H9 (cell line): ENCODE results near the gene EXOC3. TPM values are rescaled to one million over a fixed set of nuclear protein-coding genes. Genes with fewer than 3 reads are reported as not detected.

ENCODE experiments used
- DNase-seq: peaks from one replicate; pipeline ENCODE4 v3.0.0-alpha.2; 2017
- H2AFZ ChIP-seq: one replicate; pipeline ENCODE4 v1.6.1; 2013; ENCODE audit warnings: mild to moderate bottlenecking, low read length, control low read depth, moderate library complexity
- H2AK5ac ChIP-seq: 2 replicates; pipeline ENCODE4 v1.6.1; 2013; ENCODE audit warnings: low read length, control low read depth, mixed read lengths; ENCODE audit not compliant: insufficient read length
- H2BK120ac ChIP-seq: one replicate; pipeline ENCODE4 v1.6.1; 2013; ENCODE audit warnings: low read depth, mild to moderate bottlenecking, low read length, control low read depth, inconsistent platforms; ENCODE audit not compliant: poor library complexity, severe bottlenecking
- H2BK12ac ChIP-seq: 2 replicates; pipeline ENCODE4 v1.6.1; 2013; ENCODE audit warnings: low read length, control low read depth, mixed read lengths, low read depth; ENCODE audit not compliant: insufficient read length
- H2BK15ac ChIP-seq: 2 replicates; pipeline ENCODE4 v1.6.1; 2013; ENCODE audit warnings: low read depth, low read length, control low read depth
- H2BK20ac ChIP-seq: one replicate; pipeline ENCODE4 v1.6.1; 2013; ENCODE audit warnings: low read depth, mild to moderate bottlenecking, low read length, control low read depth, inconsistent platforms; ENCODE audit not compliant: poor library complexity, severe bottlenecking
- H2BK5ac ChIP-seq: 2 replicates; pipeline ENCODE4 v1.6.1; 2013; ENCODE audit warnings: low read length, control low read depth, mixed read lengths; ENCODE audit not compliant: insufficient read length
- H3K14ac ChIP-seq: 2 replicates; pipeline ENCODE4 v1.6.1; 2013; ENCODE audit warnings: low read length, control low read depth; ENCODE audit not compliant: insufficient read depth
- H3K18ac ChIP-seq: 2 replicates; pipeline ENCODE4 v1.6.1; 2013; ENCODE audit warnings: low read depth, mild to moderate bottlenecking, mixed read lengths, low read length, control low read depth; ENCODE audit not compliant: insufficient read length
- H3K23ac ChIP-seq: 2 replicates; pipeline ENCODE4 v1.6.1; 2013; ENCODE audit warnings: low read length, control low read depth, mixed read lengths, low read depth; ENCODE audit not compliant: insufficient read length
- H3K23me2 ChIP-seq: 2 replicates; pipeline ENCODE4 v1.6.1; 2013; ENCODE audit warnings: low read depth, mild to moderate bottlenecking, mixed read lengths, low read length, control low read depth; ENCODE audit not compliant: insufficient read length, poor library complexity, severe bottlenecking
- H3K27ac ChIP-seq: 2 replicates; pipeline ENCODE4 v1.5.1; 2013; ENCODE audit warnings: low read length, control low read depth, mixed read lengths, low read depth; ENCODE audit not compliant: insufficient read length
- H3K27me3 ChIP-seq: 2 replicates; pipeline ENCODE4 v1.6.1; 2013; ENCODE audit warnings: low read length, control low read depth, inconsistent platforms; ENCODE audit not compliant: insufficient read depth
- H3K4ac ChIP-seq: 2 replicates; pipeline ENCODE4 v1.6.1; 2013; ENCODE audit warnings: low read depth, mild to moderate bottlenecking, control low read depth, inconsistent platforms, low read length, moderate library complexity
- H3K4me1 ChIP-seq: 2 replicates; pipeline ENCODE4 v1.6.1; 2013; ENCODE audit warnings: low read length, control low read depth, inconsistent platforms; ENCODE audit not compliant: insufficient read depth
- H3K4me2 ChIP-seq: 2 replicates; pipeline ENCODE4 v1.6.1; 2013; ENCODE audit warnings: low read length, control low read depth, mixed read lengths; ENCODE audit not compliant: insufficient read length, insufficient read depth
- H3K56ac ChIP-seq: 2 replicates; pipeline ENCODE4 v1.6.1; 2013; ENCODE audit warnings: low read depth, mild to moderate bottlenecking, mixed read lengths, low read length, control low read depth; ENCODE audit not compliant: insufficient read length
- H3K79me1 ChIP-seq: 2 replicates; pipeline ENCODE4 v1.6.1; 2013; ENCODE audit warnings: low read depth, mild to moderate bottlenecking, moderate library complexity, low read length, control low read depth, inconsistent platforms; ENCODE audit not compliant: insufficient read depth, poor library complexity, severe bottlenecking
- H3K79me2 ChIP-seq: 2 replicates; pipeline ENCODE4 v1.6.1; 2013; ENCODE audit warnings: low read length, control low read depth, inconsistent platforms; ENCODE audit not compliant: insufficient read depth
- H3K9ac ChIP-seq: 2 replicates; pipeline ENCODE4 v1.6.1; 2013; ENCODE audit warnings: low read length, control low read depth, mixed read lengths; ENCODE audit not compliant: insufficient read length; ENCODE audit errors: extremely low read depth
- H3K9me3 ChIP-seq: one replicate; pipeline ENCODE4 v1.6.1; 2013; ENCODE audit warnings: low read depth, low read length, inconsistent platforms; ENCODE audit not compliant: control insufficient read depth
- H3T11ph ChIP-seq: one replicate; pipeline ENCODE4 v1.6.1; 2013; ENCODE audit warnings: mild to moderate bottlenecking, low read length, control low read depth, inconsistent platforms
- H4K20me1 ChIP-seq: one replicate; pipeline ENCODE4 v1.6.1; 2013; ENCODE audit not compliant: control insufficient read depth, insufficient read length, insufficient read depth
- H4K5ac ChIP-seq: 2 replicates; pipeline ENCODE4 v1.6.1; 2013; ENCODE audit warnings: low read depth, mild to moderate bottlenecking, mixed read lengths, low read length, control low read depth; ENCODE audit not compliant: insufficient read length
- H4K8ac ChIP-seq: replicated peaks from 2 replicates; pipeline ENCODE4 v1.6.1; 2013; ENCODE audit warnings: low read length, control low read depth, mixed read lengths, low read depth; ENCODE audit not compliant: insufficient read length
- H4K91ac ChIP-seq: 2 replicates; pipeline ENCODE4 v1.6.1; 2013; ENCODE audit warnings: low read depth, mild to moderate bottlenecking, moderate library complexity, mixed read lengths, low read length, control low read depth; ENCODE audit not compliant: insufficient read length
- H3K27ac Mint-ChIP-seq, 3 experiments: 2 replicates in 2 of 3; 3 replicates in 1 of 3; pipeline ENCODE4 v1.8.0; 2020 to 2021; ENCODE audit warnings: mixed read lengths in 3 of 3, mild to moderate bottlenecking in 1 of 3, moderate library complexity in 1 of 3
- H3K27me3 Mint-ChIP-seq: 2 replicates; pipeline ENCODE4 v1.8.0; 2021; ENCODE audit warnings: low read depth, mild to moderate bottlenecking, moderate library complexity, mixed read lengths
- H3K36me3 Mint-ChIP-seq, 3 experiments: 2 replicates in 2 of 3; 3 replicates in 1 of 3; pipeline ENCODE4 v1.8.0; 2020 to 2021; ENCODE audit warnings: low read depth in 3 of 3, mixed read lengths in 3 of 3; ENCODE audit not compliant: insufficient read depth in 1 of 3
- H3K4me1 Mint-ChIP-seq, 2 experiments: 2 replicates each; pipeline ENCODE4 v1.8.0; 2020; ENCODE audit warnings: mixed read lengths in 2 of 2
- H3K4me3 Mint-ChIP-seq, 2 experiments: 2 replicates in 1 of 2; 3 replicates in 1 of 2; pipeline ENCODE4 v1.8.0; 2020 to 2021; ENCODE audit warnings: mild to moderate bottlenecking in 2 of 2, mixed read lengths in 2 of 2, moderate library complexity in 1 of 2
- H3K9me3 Mint-ChIP-seq, 2 experiments: 2 replicates in 1 of 2; 3 replicates in 1 of 2; pipeline ENCODE4 v1.8.0; 2020; ENCODE audit warnings: mild to moderate bottlenecking in 2 of 2, mixed read lengths in 2 of 2, moderate library complexity in 1 of 2
- CTCF ChIP-seq: fragments of 200-600 bp; sonication (generic); conservative IDR thresholded peaks from 3 replicates; pipeline ENCODE4 v1.8.0; 2021; ENCODE audit warnings: antibody characterized with exemption, mild to moderate bottlenecking
- WGBS: extraction: QIAGEN DNeasy Blood & Tissue Kit; methylation state at CpG from one replicate; pipeline ENCODE4 v1.1.7; 2013; ENCODE audit warnings: missing lambda C conversion rate, low lambda C conversion rate, mixed read lengths; ENCODE audit not compliant: insufficient read length; ENCODE audit errors: extremely low coverage; 5-methylcytosine and 5-hydroxymethylcytosine counted together
- total RNA-seq: library from RNA; stranded (reverse); gene quantifications from 2 replicates; pipeline ENCODE4 v1.2.1, GENCODE V29; 2021

The EXOC3 gene
- total RNA-seq, 1 experiment from 2014 or later = 36.7 TPM

GRCh38 chr5:458547-459353 lies 15.8 kb downstream of the EXOC3 start:
- no peaks in the 10 kb centered on the region for H3K27me3 Mint-ChIP-seq
- no peak overlapping the region for H3K9ac ChIP-seq
- H2BK12ac ChIP-seq = no peak overlapping the region

More at GRCh38 chr5:458547-459353, 15.8 kb downstream of the EXOC3 start:
- no peaks in the 10 kb centered on the region for H3K27me3 ChIP-seq
- H3K27ac Mint-ChIP-seq = no peak overlapping the region; a peak in 1 of 7 replicates
- TF ChIP-seq CTCF = no peak
- H3K4me3 Mint-ChIP-seq = no peak overlapping the region
- H3K4ac ChIP-seq = no peak overlapping the region
- no peak overlapping the region for H3K4me2 ChIP-seq
- H3K4me1 ChIP-seq = no peaks in the 10 kb centered on the region; the same call in 1 of the 2 replicates
- peaks cover 13% of the 10 kb centered on the region in 2 experiments for H3K4me1 Mint-ChIP-seq
- no peak overlapping the region for H4K91ac ChIP-seq
- H2BK15ac ChIP-seq = no peak overlapping the region
- H3K23ac ChIP-seq = no peak overlapping the region
- no peak overlapping the region for H2AFZ ChIP-seq
- H3K56ac ChIP-seq = no peak overlapping the region
- H3T11ph ChIP-seq = no peak overlapping the region
- H3K14ac ChIP-seq = no peak overlapping the region
- H3K18ac ChIP-seq = no peak overlapping the region
- no peak overlapping the region for H2BK20ac ChIP-seq
- H3K79me2 ChIP-seq = no peaks in the 10 kb centered on the region
- no peaks in the 10 kb centered on the region for H3K23me2 ChIP-seq
- no peak overlapping the region for H2AK5ac ChIP-seq
- no peak overlapping the region for H2BK120ac ChIP-seq
- no peaks in the 10 kb centered on the region for H3K9me3 Mint-ChIP-seq
- H4K8ac ChIP-seq = no peak overlapping the region
- no peak overlapping the region for H4K5ac ChIP-seq
- no peaks in the 10 kb centered on the region for H3K9me3 ChIP-seq
- H3K79me1 ChIP-seq = no peaks in the 10 kb centered on the region
- H3K36me3 Mint-ChIP-seq = peaks cover 26 to 76% (median 67%) of the 10 kb centered on the region in 3 experiments; a peak in 6 of 7 replicates
- WGBS = no CpG with 5 or more reads among the region's 17 CpGs
- H3K27ac ChIP-seq = no peak overlapping the region
- no peaks in the 10 kb centered on the region for H4K20me1 ChIP-seq
- peak; percentile 6 for DNase-seq
- H2BK5ac ChIP-seq = no peak overlapping the region
